HG03103 (cell line): ENCODE measurements around the gene SMLR1.

ENCODE experiments used
- ATAC-seq: cut with Tn5 transposase; IDR thresholded peaks from one replicate; pipeline ENCODE4 v1.9.1; 2021; ENCODE audit warnings: low read depth; ENCODE audit not compliant: unreplicated experiment

SMLR1 gene

GRCh38 chr6:130849594-130849993 lies 22.4 kb downstream of the SMLR1 start:
- ATAC-seq = no peak

GRCh38 chr6:130851026-130851425 lies 23.8 kb downstream of the SMLR1 start:
- no peak for ATAC-seq

GRCh38 chr6:130852844-130853554 lies 25.8 kb downstream of the SMLR1 start:
- ATAC-seq = no peak

DNA sequence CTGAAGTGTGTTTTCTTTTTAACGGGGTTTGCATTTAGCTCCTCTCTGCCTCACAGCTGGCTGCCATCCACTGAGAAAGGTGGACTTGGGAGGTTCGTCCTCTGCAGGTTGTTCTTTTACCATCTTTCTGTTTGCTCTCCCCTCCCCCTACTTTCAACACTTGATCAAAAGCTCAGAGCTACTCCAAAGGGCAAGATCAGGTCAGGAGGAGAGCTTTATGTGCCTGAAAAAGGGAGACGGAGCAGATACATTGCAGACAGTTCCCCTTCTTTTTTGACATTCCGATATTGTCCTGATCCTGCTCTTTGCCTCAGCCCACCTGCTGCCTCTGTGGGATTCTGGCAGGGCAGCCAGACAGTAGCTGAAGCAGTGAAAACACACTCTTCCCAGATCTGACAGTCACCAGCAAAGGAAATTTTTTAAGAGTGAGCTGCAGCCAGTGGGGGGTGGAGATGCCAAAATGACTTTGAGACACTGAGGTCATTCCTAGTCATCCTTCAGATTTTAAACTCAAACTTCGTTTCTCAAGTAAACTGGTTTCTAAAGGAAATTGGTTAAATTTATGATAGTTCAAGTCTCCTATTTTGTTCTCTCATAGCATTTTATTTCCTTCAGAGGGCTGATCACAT lies 26.5 kb downstream of the SMLR1 start:
- no peak for ATAC-seq

DNA sequence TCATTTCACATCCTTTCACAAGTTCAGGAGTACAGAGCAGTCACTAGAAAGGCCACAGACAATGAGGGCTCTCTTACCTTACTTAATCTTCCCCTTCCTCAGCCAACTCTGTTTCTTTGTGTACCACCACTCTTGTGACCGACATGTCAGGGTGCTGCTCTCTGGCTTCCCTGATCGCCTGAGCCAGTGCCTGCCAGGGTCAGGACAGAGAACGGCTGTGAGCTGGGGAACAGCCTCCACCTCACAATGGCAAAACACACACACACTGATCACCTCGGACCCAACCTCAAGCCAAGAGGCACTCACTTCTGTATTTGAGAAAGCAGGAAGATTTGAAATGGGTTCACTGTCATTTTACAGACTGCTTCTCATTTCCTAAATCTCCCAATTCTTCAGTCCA lies 30.8 kb downstream of the SMLR1 start:
- ATAC-seq = no peak

- no peak for ATAC-seq
These were observed 31.4 kb downstream of the SMLR1 start for GRCh38 chr6:130858498-130859160.

DNA sequence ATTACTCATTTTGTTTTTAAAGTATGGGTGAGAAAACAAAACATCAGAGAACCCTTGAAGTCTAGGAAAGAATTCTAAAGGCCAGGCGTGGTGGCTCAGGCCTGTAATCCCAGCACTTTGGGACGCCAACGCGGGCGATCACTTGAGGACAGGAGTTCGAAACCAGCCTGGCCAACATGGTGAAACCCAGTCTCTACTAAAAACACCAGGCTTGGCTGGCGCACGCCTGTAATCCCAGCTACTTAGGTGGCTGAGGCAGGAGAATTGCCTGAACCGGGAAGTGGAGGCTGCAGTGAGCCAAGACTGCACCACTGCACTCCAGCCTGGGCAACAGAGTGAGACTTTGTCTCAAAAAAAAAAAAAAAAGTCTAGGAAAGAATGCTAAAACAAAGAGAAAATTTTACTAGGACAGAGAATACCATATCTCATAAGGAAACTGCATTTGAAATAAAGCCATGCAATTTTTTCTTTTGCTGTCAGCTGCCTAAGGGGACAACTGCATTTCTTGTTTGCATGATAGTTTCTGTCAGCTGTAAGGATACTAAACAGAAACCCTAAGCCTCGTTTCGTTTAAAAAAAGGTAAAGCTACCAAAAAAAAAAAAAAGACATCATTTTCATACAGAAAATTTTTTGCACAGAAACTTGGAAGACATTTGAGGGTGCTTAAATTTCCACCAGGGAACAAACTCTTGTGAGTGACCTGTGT lies 32.1 kb downstream of the SMLR1 start:
- ATAC-seq = no peak

DNA sequence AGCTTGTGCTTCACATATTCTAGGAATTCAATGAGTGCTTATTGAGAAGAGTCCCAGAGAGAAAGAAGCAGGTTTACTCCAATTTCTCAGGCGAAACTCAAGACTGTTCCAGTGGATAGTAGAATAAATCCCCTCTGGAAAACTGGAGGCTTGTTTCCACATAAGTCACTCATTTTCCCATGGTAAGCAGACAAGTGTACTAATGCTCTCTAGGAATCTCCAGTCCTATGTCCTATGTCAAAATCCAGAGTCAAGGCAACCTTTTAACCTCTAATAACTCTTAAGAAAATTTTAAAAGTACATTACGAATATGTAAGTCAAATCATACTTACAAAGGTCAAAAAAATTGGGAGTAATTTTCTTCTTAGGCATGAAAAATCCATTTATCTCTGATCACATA lies 35.2 kb downstream of the SMLR1 start:
- no peak for ATAC-seq

GRCh38 chr6:130863415-130864230 lies 36.4 kb downstream of the SMLR1 start:
- no peak for ATAC-seq

GRCh38 chr6:130864344-130864743 lies 37.1 kb downstream of the SMLR1 start:
- ATAC-seq = no peak

DNA sequence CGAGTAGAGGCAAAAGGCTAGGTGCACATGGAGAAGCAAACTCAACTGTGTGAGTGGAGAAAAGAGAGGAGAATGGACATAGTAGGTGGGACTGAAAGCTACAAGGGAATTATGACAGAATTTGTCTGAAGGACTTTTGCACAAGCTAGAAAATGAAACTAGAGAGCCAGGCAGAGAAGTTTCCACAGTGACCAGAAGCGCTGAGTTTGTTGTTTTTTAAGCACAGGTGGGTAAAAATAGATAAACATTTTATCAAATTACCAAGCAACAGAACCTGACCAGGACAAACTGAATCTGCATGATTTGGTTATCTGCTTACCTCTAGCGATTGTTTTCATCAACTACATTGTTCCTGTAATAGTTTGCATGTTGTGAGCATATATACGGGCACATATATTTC lies 38.6 kb downstream of the SMLR1 start:
- ATAC-seq = no peak

DNA sequence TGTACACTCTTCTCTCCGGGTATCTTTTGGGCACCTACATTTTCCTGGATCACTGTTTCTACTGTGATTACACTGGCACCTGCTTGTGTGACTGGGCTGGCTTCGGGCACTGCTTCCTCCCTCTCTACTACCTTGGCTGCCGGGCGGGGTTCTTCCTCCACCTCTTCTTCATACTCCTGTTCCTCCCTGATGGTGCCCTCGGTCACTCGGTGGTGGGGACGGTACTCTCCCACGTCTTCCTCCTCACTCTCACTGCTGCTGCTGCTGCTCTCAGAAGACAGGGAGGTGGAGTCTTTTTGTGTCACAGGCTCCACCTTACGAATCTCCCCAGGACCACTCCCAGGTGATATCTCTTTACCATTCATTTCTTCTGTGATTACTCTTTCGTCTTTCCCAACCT lies 42.5 kb downstream of the SMLR1 start:
- no peak for ATAC-seq

DNA sequence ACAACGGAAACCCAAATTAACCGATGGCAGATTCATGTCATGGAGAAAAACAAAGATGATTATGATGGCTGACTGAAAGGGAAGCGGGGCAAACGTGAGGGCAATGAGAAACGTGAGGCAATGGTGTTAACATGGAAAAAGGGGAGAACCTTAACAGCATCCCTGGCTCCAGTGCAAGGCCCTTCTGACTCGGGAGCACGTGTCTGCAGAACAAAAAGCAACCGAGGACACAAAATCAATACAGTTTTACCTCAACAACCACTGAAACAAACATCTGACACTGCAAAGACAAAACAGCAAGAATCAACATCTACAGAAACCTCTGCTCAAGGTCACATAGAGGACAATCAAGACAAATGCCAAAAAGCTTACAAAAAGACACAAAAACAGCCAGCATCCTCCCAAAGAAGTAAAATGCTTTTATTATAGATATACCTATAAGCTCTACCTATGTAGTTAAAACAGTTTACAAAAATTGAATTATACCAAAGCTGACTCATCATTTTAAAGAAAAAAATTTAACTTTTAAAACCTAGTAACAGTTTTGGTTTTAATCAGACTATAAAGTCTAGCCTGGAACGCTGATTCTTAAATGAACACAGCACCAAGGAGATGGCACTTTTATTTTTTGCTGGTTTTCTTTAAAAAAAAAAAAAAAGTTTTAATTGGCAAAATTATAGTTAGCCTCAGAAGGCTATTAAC lies 43.1 kb downstream of the SMLR1 start:
- ATAC-seq = no peak

DNA sequence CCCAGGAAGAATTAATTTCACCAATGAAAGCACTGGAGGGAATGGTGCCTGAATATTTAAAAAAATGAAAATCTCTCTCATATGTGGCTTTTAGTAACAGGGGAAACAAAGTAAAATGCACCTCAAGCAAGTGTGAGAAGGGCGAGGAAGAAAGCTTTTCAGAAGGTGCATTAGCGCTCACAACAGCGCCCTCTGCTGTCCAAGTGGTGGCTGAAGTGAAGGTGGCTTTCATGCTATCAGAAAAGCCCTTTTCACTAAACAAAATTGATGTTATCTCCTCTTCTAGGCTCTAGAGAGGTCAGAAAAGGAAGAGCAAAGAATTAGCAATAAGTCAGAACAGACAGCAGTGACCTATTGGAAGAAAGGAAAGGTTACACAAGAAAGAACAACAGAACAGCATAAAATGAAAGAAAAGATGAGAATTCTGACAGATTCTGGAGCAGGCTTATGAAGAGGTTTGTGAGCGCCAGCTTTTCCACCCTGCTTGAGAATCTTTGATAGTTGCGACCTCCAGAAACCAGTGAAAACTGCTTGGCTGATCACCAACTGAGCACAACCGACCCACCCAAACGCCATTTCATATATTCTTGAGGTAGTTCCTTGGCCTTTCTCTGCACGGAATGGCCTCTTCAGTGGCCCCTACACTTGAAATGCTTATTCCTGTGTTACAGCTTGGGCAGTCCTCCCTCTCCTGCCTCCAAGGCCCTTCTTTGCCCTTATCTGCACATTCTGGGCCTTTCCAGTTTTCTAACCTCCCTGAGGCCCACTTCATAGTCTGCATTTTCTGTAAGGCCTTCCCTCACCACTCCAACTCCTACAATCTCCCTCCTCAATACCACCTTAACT lies 45.3 kb downstream of the SMLR1 start:
- no peak for ATAC-seq

DNA sequence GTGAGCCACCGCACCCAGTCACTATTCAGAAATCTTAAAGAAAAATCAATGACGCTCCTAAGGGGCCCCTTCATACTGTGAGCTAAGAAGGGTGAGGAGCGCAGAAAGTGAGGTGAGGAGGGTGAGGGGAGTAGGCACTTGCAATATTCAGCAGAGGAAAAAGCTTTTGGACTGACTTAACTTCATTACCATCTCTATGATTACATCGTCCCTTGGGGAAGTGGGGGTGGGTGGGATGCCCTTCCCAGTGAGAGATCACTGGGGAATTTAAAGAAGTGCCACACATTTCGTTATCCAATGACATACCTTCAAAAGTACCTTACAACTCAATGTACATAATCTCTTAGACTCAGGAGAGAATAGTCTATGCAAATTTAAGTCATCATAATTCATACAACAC lies 46.5 kb downstream of the SMLR1 start:
- ATAC-seq = no peak

GRCh38 chr6:130879826-130880225 lies 52.6 kb downstream of the SMLR1 start:
- no peak for ATAC-seq

DNA sequence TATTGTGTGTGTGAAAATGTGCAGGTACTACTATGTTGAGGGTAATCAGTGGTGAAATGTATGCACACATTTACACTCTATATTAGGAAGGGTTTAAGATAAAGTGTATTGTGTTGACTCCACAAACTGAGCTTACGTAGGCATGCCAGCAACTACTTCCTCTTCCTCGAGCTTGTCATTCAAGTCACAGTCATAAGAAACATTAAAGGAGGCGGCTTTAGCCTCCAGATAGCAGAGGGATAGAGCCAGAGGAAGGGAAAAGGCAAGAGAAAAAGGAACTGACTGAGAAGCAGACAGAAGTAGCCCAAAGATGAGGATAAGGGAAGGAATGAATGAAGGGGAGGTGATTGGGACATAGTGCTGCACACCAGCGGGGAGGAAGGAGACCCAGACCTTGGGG lies 55.2 kb downstream of the SMLR1 start:
- no peak for ATAC-seq

GRCh38 chr6:130885392-130886192 lies 58.4 kb downstream of the SMLR1 start:
- peak; percentile 96 for ATAC-seq
